SK-N-SH (cell line): ENCODE measurements around the gene PDZD8. TPM values are rescaled to one million over a fixed set of nuclear protein-coding genes. Genes with fewer than 3 reads are reported as not detected.

Source experiments
- CTCF ChIA-PET: fragments of 300-600, 350-600 bp; formaldehyde crosslinking; extraction: SDS; loops from one replicate; lab custom pipeline; 2021; lab: Yijun Ruan, JAX
- POLR2A ChIA-PET: fragments of 350-600 bp; sonication (Branson Sonifier 250); formaldehyde crosslinking; extraction: SDS; loops from one replicate; lab custom pipeline; 2020; ENCODE audit warnings: antibody characterized with exemption, inconsistent platforms; lab: Yijun Ruan, JAX
- DNase-seq: peaks from one replicate; pipeline ENCODE4 v3.0.0; 2012
- H2AFZ ChIP-seq: fragments of 200-600 bp; sonication (generic); 2 replicates; pipeline ENCODE4 v1.8.1; 2016; ENCODE audit warnings: antibody characterized with exemption, mild to moderate bottlenecking, low read depth
- H3F3A ChIP-seq: fragments of 200-600 bp; sonication (generic); replicated peaks from 2 replicates; pipeline ENCODE3; 2016; ENCODE audit warnings: antibody characterized with exemption, mild to moderate bottlenecking; ENCODE audit not compliant: insufficient read depth
- H3K27ac ChIP-seq, 2 experiments: fragments of 200-500 bp in 1 of 2; fragments of 200-600 bp in 1 of 2; sonication (Bioruptor generic) in 1 of 2; sonication (generic), shearing (Covaris generic) in 1 of 2; 2 replicates each; pipeline versions ENCODE4 v1.5.1 to v1.6.1; 2014 to 2016; ENCODE audit warnings: low read depth in 2 of 2, inconsistent platforms in 1 of 2, low read length in 1 of 2, mild to moderate bottlenecking in 1 of 2, mixed read lengths in 1 of 2
- H3K27me3 ChIP-seq: fragments of 200-600 bp; sonication (generic), shearing (Covaris generic); 2 replicates; pipeline ENCODE4 v1.6.1; 2016; ENCODE audit warnings: mixed run types; ENCODE audit not compliant: insufficient read depth
- H3K36me3 ChIP-seq, 2 experiments: fragments of 200-500 bp in 1 of 2; fragments of 200-600 bp in 1 of 2; sonication (Bioruptor generic) in 1 of 2; sonication (generic) in 1 of 2; replicated peaks in 1 of 2; 2 replicates each; pipeline versions ENCODE3 to v1.5.1; 2014 to 2016; ENCODE audit warnings: low read length in 1 of 2, mild to moderate bottlenecking in 1 of 2; ENCODE audit not compliant: insufficient read depth in 2 of 2, control insufficient read depth in 1 of 2
- H3K4me1 ChIP-seq, 2 experiments: fragments of 200-500 bp in 1 of 2; fragments of 200-600 bp in 1 of 2; sonication (Bioruptor generic) in 1 of 2; sonication (generic), shearing (Covaris generic) in 1 of 2; 2 replicates each; pipeline versions ENCODE4 v1.5.1 to v1.6.1; 2014 to 2016; ENCODE audit warnings: low read depth in 1 of 2, low read length in 1 of 2, mixed run types in 1 of 2; ENCODE audit not compliant: insufficient read depth in 2 of 2, control insufficient read depth in 1 of 2
- H3K4me2 ChIP-seq: fragments of 200-600 bp; sonication (generic), shearing (Covaris generic); 2 replicates; pipeline ENCODE4 v1.6.1; 2017; ENCODE audit warnings: mixed run types
- H3K4me3 ChIP-seq, 2 experiments: fragments of 200-500 bp in 1 of 2; fragments of 200-600 bp in 1 of 2; sonication (Bioruptor generic) in 1 of 2; sonication (generic), shearing (Covaris generic) in 1 of 2; 2 replicates each; pipeline versions ENCODE4 v1.5.1 to v1.8.1; 2014 to 2016; ENCODE audit warnings: low read depth in 2 of 2, inconsistent platforms in 1 of 2, low read length in 1 of 2, mild to moderate bottlenecking in 1 of 2, mixed read lengths in 1 of 2, moderate library complexity in 1 of 2
- H3K79me2 ChIP-seq: fragments of 200-600 bp; sonication (generic); 2 replicates; pipeline ENCODE4 v1.8.1; 2017; ENCODE audit warnings: mild to moderate bottlenecking; ENCODE audit not compliant: insufficient read depth
- H3K9ac ChIP-seq: fragments of 200-600 bp; sonication (generic); 2 replicates; pipeline ENCODE4 v1.6.1; 2017; ENCODE audit warnings: mixed run types
- H3K9me2 ChIP-seq: fragments of 200-600 bp; sonication (generic); 2 replicates; pipeline ENCODE4 v1.6.1; 2017; ENCODE audit warnings: mixed run types
- H3K9me3 ChIP-seq: fragments of 200-600 bp; sonication (generic); 2 replicates; pipeline ENCODE4 v1.6.1; 2017; ENCODE audit warnings: mixed run types, mild to moderate bottlenecking, moderate library complexity
- H4K20me1 ChIP-seq: fragments of 200-600 bp; sonication (generic); 2 replicates; pipeline ENCODE4 v1.6.1; 2017; ENCODE audit warnings: mild to moderate bottlenecking, mixed run types; ENCODE audit not compliant: insufficient read depth
- CHD2 ChIP-seq: fragments of 150-350 bp; IDR thresholded peaks from 2 replicates; pipeline ENCODE4 v1.6.1; 2018; ENCODE audit warnings: low read length; ENCODE audit not compliant: partially characterized antibody
- EP300 ChIP-seq, 2 experiments: IDR thresholded peaks; 2 replicates each; pipeline versions ENCODE4 v1.4.0 to v1.6.1; 2012; ENCODE audit warnings: borderline replicate concordance in 1 of 2, low read depth in 1 of 2, low read length in 1 of 2
- EZH2phosphoT487 ChIP-seq: fragments of 200-600 bp; sonication (generic); IDR thresholded peaks from 2 replicates; pipeline ENCODE4 v1.6.1; 2017; ENCODE audit warnings: low read depth, mixed run types, mild to moderate bottlenecking, antibody characterized with exemption, moderate library complexity, borderline replicate concordance
- JUND ChIP-seq: IDR thresholded peaks from 2 replicates; pipeline ENCODE4 v1.4.0; 2012
- POLR2AphosphoS5 ChIP-seq: IDR thresholded peaks from 2 replicates; pipeline ENCODE4 v1.6.1; 2012; ENCODE audit warnings: low read depth, low read length
- SIN3A ChIP-seq: IDR thresholded peaks from 2 replicates; pipeline ENCODE4 v1.6.1; 2012; ENCODE audit warnings: low read depth, mild to moderate bottlenecking, low read length, moderate library complexity, borderline replicate concordance
- SMC3 ChIP-seq: IDR thresholded peaks from 2 replicates; pipeline ENCODE4 v1.6.1; 2012; ENCODE audit warnings: low read depth, low read length, improper control_type of control experiment
- TAF1 ChIP-seq: IDR thresholded peaks from 2 replicates; pipeline ENCODE4 v1.6.1; 2012; ENCODE audit warnings: low read depth, mild to moderate bottlenecking, low read length, moderate library complexity, borderline replicate concordance
- YY1 ChIP-seq: IDR thresholded peaks from 2 replicates; pipeline ENCODE4 v1.4.0; 2012; ENCODE audit warnings: low read depth, mild to moderate bottlenecking
- ZBTB33 ChIP-seq: IDR thresholded peaks from 2 replicates; pipeline ENCODE4 v1.4.0; 2012; ENCODE audit warnings: low read depth, borderline replicate concordance
- WGBS: methylation state at CpG from one replicate; pipeline ENCODE4 v1.1.6; 2017; ENCODE audit warnings: low lambda C conversion rate; 5-methylcytosine and 5-hydroxymethylcytosine counted together
- polyA plus RNA-seq, 3 experiments: library from polyadenylated mRNA; depleted of rRNA; stranded (reverse); fragments of >200 nt; gene quantifications; 2 replicates each; pipeline ENCODE4 v1.2.3, GENCODE V29; 2012
- TF ChIP-seq, protein P1 (sequence below): IDR thresholded peaks from 2 replicates; pipeline ENCODE4; 2012
- TF ChIP-seq, protein P2 (sequence below): IDR thresholded peaks from 2 replicates; pipeline ENCODE4 v1.4.0; 2012; ENCODE audit warnings: low read depth
- TF ChIP-seq, protein P3 (sequence below): IDR thresholded peaks from 2 replicates; pipeline ENCODE4 v1.6.1; 2012; ENCODE audit warnings: mild to moderate bottlenecking, low read depth, low read length, moderate library complexity

PDZD8 gene
- polyA plus RNA-seq, 1 of the 3 experiments (the other 2 are of a cell fraction), result 6.6 TPM

DNA sequence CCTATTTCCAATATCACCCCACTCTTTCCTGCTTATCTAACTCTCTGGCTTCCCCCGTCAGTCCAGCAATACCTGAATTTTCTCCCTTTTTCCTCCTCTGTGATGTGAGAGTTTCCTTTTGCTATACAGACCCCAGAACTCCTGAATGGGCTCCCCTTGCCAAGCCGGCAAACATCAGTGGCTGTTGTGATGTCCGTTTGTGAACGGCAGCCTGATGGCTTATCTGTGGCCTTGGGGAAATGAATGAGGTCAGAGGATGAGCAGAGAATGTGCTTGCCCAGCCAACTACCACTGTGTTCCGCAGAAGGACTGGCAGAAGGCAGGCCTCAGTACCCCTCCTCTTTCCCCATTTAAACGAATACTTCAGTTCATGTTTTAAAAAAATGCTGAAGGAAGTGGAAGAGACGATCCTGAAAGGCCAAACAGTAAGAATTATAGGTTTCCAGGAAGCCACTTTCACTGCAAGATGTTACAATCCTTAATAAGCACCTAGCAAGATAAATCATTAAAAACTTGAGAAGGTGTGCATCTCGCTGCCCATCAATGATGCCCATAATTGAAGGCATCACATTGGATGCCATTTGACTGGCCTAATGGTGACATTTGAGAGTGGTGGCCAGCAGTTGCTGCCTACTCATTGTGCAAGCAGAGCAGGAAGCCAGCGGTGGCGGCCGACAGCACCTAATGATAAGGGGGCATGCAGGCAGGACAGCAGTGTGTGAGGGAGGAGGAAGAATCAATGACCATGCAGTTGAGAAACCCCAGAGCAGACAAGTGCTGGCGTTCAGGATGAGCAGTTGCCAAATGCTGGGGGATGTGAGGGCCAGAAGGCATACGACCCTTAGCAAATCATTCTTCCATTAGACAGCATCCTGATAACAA, 102.8 kb downstream of the PDZD8 start:
- H3K27ac ChIP-seq, result peak overlapping the region in 1 of 2 experiments; percentile 34; a peak in 1 of 4 replicates
- peaks cover 0 to 2% of the 10 kb centered on the region in 2 experiments for H3K36me3 ChIP-seq
- CTCF ChIA-PET, result interaction anchor here (0.6 to 1.0 kb wide), 3 partner anchors 10 to 56 kb away, joined by 3 to 4 read pairs (median 3); no protein-coding TSS in a partner anchor
- H3K9me3 ChIP-seq, result no peaks in the 10 kb centered on the region
- H2AFZ ChIP-seq, result no peak overlapping the region
- H4K20me1 ChIP-seq, result no peaks in the 10 kb centered on the region
- no peaks in the 10 kb centered on the region for H3K27me3 ChIP-seq
- no peak overlapping the region for H3K4me3 ChIP-seq
- peak; percentile 36 for DNase-seq
- POLR2A ChIA-PET, result no interaction called here
- no peaks in the 10 kb centered on the region for H3K9me2 ChIP-seq
- 86% methylated on average over 12 of the region's 13 CpGs for WGBS
- TF ChIP-seq ZBTB33, result no peak
- no peak for TF ChIP-seq EP300 (IDR thresholded peaks at IDR 0.05; ENCODE audit: borderline replicate concordance in 1 of 2, low read depth in 1 of 2, low read length in 1 of 2)
- TF ChIP-seq, protein P1, sequence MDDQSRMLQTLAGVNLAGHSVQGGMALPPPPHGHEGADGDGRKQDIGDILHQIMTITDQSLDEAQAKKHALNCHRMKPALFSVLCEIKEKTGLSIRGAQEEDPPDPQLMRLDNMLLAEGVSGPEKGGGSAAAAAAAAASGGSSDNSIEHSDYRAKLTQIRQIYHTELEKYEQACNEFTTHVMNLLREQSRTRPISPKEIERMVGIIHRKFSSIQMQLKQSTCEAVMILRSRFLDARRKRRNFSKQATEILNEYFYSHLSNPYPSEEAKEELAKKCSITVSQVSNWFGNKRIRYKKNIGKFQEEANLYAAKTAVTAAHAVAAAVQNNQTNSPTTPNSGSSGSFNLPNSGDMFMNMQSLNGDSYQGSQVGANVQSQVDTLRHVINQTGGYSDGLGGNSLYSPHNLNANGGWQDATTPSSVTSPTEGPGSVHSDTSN, result no peak
- no peak for TF ChIP-seq TAF1
- no peak for TF ChIP-seq YY1
- no peak for TF ChIP-seq CHD2
- TF ChIP-seq JUND, result no peak
- TF ChIP-seq, protein P2, sequence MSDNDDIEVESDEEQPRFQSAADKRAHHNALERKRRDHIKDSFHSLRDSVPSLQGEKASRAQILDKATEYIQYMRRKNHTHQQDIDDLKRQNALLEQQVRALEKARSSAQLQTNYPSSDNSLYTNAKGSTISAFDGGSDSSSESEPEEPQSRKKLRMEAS, result no peak
- no peak for TF ChIP-seq POLR2AphosphoS5
- TF ChIP-seq EZH2phosphoT487, result no peak
- no peak for TF ChIP-seq SMC3
- TF ChIP-seq, protein P3, sequence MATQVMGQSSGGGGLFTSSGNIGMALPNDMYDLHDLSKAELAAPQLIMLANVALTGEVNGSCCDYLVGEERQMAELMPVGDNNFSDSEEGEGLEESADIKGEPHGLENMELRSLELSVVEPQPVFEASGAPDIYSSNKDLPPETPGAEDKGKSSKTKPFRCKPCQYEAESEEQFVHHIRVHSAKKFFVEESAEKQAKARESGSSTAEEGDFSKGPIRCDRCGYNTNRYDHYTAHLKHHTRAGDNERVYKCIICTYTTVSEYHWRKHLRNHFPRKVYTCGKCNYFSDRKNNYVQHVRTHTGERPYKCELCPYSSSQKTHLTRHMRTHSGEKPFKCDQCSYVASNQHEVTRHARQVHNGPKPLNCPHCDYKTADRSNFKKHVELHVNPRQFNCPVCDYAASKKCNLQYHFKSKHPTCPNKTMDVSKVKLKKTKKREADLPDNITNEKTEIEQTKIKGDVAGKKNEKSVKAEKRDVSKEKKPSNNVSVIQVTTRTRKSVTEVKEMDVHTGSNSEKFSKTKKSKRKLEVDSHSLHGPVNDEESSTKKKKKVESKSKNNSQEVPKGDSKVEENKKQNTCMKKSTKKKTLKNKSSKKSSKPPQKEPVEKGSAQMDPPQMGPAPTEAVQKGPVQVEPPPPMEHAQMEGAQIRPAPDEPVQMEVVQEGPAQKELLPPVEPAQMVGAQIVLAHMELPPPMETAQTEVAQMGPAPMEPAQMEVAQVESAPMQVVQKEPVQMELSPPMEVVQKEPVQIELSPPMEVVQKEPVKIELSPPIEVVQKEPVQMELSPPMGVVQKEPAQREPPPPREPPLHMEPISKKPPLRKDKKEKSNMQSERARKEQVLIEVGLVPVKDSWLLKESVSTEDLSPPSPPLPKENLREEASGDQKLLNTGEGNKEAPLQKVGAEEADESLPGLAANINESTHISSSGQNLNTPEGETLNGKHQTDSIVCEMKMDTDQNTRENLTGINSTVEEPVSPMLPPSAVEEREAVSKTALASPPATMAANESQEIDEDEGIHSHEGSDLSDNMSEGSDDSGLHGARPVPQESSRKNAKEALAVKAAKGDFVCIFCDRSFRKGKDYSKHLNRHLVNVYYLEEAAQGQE, result no peak
- no peak for TF ChIP-seq SIN3A
- H3F3A ChIP-seq, result no peaks in the 10 kb centered on the region
- peaks cover 0 to 11% of the 10 kb centered on the region in 2 experiments; a peak in 1 of 4 replicates for H3K4me1 ChIP-seq
- no peak overlapping the region for H3K9ac ChIP-seq
- H3K79me2 ChIP-seq, result no peaks in the 10 kb centered on the region
- no peak overlapping the region for H3K4me2 ChIP-seq
